Ascending aorta (tissue), 2 donors: ENCODE measurements around the gene CDIP1. TPM values are rescaled to one million over a fixed set of nuclear protein-coding genes. Genes with fewer than 3 reads are reported as not detected.

Experiments
- DNase-seq, 2 donors: peaks; one replicate each; pipeline ENCODE4 v3.0.0-alpha.2; 2019; ENCODE audit warnings: low spot score in 2 of 2
- H3K27ac ChIP-seq, 2 donors: fragments of 200-600 bp; sonication (generic); one replicate each; pipeline ENCODE4 v1.5.1; 2016 to 2017; ENCODE audit warnings: mild to moderate bottlenecking in 1 of 2
- H3K27me3 ChIP-seq: fragments of 200-600 bp; sonication (generic); one replicate; pipeline ENCODE4 v1.5.1; 2017
- H3K36me3 ChIP-seq, 2 donors: fragments of 200-600 bp; sonication (generic); one replicate each; pipeline ENCODE4 v1.5.1; 2016
- H3K4me1 ChIP-seq, 2 donors: fragments of 200-600 bp; sonication (generic); one replicate each; pipeline ENCODE4 v1.5.1; 2016 to 2017; ENCODE audit warnings: mild to moderate bottlenecking in 1 of 2
- H3K4me3 ChIP-seq, 2 donors: fragments of 200-600 bp; sonication (generic); one replicate each; pipeline ENCODE4 v1.5.1; 2016 to 2017; ENCODE audit warnings: mild to moderate bottlenecking in 1 of 2
- H3K9me3 ChIP-seq, 2 donors: fragments of 200-600 bp; sonication (generic); one replicate each; pipeline ENCODE4 v1.5.1; 2016
- CTCF ChIP-seq, 3 experiments: fragments of 200-600 bp in 2 of 3; fragments of 450-650 bp in 1 of 3; sonication (generic) in 2 of 3; IDR thresholded peaks; one replicate each; pipeline ENCODE4 v1.5.1; 2016 to 2019; ENCODE audit warnings: antibody characterized with exemption in 3 of 3, mild to moderate bottlenecking in 1 of 3, moderate library complexity in 1 of 3
- intact Hi-C: fragments of 100-400 bp; cut with DNase I; formaldehyde crosslinking; loops from one replicate; pipeline ENCODE4 v1.15.1; 2023
- total RNA-seq: library from RNA; depleted of rRNA; stranded (reverse); fragments of >200 nt; gene quantifications from one replicate; pipeline ENCODE4 v1.1.0, GENCODE V29; 2016

Gene CDIP1
- 36.9 TPM for total RNA-seq

GRCh38 chr16:4538350-4539235, at the start of gene CDIP1:
Gene CDIP1 (minus strand): TSS chr16:4538773. CDS start chr16:4514130, 24,643 bp downstream.
- H3K4me1 ChIP-seq = peaks cover 13 to 16% of the 10 kb centered on the region in 2 donors
- peak within 1 kb of the TSS; percentile 71 to 95 for H3K4me3 ChIP-seq
- no peaks in the 10 kb centered on the region for H3K9me3 ChIP-seq
- H3K36me3 ChIP-seq = no peaks in the 10 kb centered on the region
- intact Hi-C loops = loop anchor here (10.0 kb wide), 1 partner anchor 824 kb away; the partner anchor contains the start of gene TRAP1
- H3K27me3 ChIP-seq = no peaks in the 10 kb centered on the region
- peak within 1 kb of the TSS; percentile 87 to 90 for H3K27ac ChIP-seq
- peak; percentile 91 to 98 for DNase-seq
- peak in 1 of 3 experiments; percentile 8 for TF ChIP-seq CTCF (IDR thresholded peaks at IDR 0.05)

GRCh38 chr16:4586291-4586690, 47.7 kb upstream of the CDIP1 start:
- Histone ChIP-seq H3K4me1 (no peaks in the 10 kb centered on the region), H3K36me3 (no peaks in the 10 kb centered on the region), H3K27me3 (no peaks in the 10 kb centered on the region), H3K4me3 (no peak overlapping the region), H3K9me3 (peaks cover 0 to 4% of the 10 kb centered on the region in 2 donors), H3K27ac (no peak overlapping the region)
- DNase-seq = no peak
- intact Hi-C loops = loop anchor here (5.0 kb wide), 1 partner anchor 79 kb away; no protein-coding TSS in a partner anchor
- no peak for TF ChIP-seq CTCF (IDR thresholded peaks at IDR 0.05)

- Histone ChIP-seq H3K27me3 (no peaks in the 10 kb centered on the region), H3K4me1 (no peaks in the 10 kb centered on the region), H3K36me3 (no peaks in the 10 kb centered on the region), H3K4me3 (no peak overlapping the region), H3K9me3 (peaks cover 0 to 4% of the 10 kb centered on the region in 2 donors), H3K27ac (no peak overlapping the region)
- DNase-seq = no peak
- intact Hi-C loops = no loop called here
- TF ChIP-seq CTCF (IDR thresholded peaks at IDR 0.05) = no peak
Observed at GRCh38 chr16:4583906-4584305, 45.3 kb upstream of the CDIP1 start.

- Histone ChIP-seq H3K36me3 (no peaks in the 10 kb centered on the region), H3K9me3 (no peaks in the 10 kb centered on the region), H3K4me1 (no peaks in the 10 kb centered on the region), H3K4me3 (no peak overlapping the region), H3K27ac (no peak overlapping the region), H3K27me3 (no peaks in the 10 kb centered on the region)
- DNase-seq = no peak
- TF ChIP-seq CTCF (IDR thresholded peaks at IDR 0.05) = no peak
- intact Hi-C loops = no loop called here
Observed at GRCh38 chr16:4580250-4580649, 41.7 kb upstream of the CDIP1 start.

GRCh38 chr16:4578961-4579530, 40.5 kb upstream of the CDIP1 start:
- no peaks in the 10 kb centered on the region for H3K27me3 ChIP-seq
- no peak for DNase-seq
- no peaks in the 10 kb centered on the region for H3K36me3 ChIP-seq
- H3K27ac ChIP-seq = no peak overlapping the region
- no peaks in the 10 kb centered on the region for H3K9me3 ChIP-seq
- TF ChIP-seq CTCF (IDR thresholded peaks at IDR 0.05) = no peak
- intact Hi-C loops = no loop called here
- H3K4me1 ChIP-seq = no peaks in the 10 kb centered on the region
- H3K4me3 ChIP-seq = no peak overlapping the region
